WI38 (cell line): ENCODE results near the gene RAD23B.
"Not testable (repeated sequence)": the region's sequence is repeated elsewhere in the genome, so short reads cannot be mapped to it uniquely, and the experiment has no call there.

Experiments
- H3K4me3 ChIP-seq: 2 replicates; pipeline ENCODE4 v1.5.1; 2011; ENCODE audit warnings: low read depth, mild to moderate bottlenecking, control low read depth, low read length
- TF ChIP-seq, protein P1 (sequence below): IDR thresholded peaks from 2 replicates; pipeline ENCODE4 v1.5.1; 2012; ENCODE audit warnings: low read depth, mild to moderate bottlenecking, control low read depth, low read length

The RAD23B gene

GRCh38 chr9:107293543-107294085 is 10.5 kb downstream of the RAD23B start:
- TF ChIP-seq, protein P1, sequence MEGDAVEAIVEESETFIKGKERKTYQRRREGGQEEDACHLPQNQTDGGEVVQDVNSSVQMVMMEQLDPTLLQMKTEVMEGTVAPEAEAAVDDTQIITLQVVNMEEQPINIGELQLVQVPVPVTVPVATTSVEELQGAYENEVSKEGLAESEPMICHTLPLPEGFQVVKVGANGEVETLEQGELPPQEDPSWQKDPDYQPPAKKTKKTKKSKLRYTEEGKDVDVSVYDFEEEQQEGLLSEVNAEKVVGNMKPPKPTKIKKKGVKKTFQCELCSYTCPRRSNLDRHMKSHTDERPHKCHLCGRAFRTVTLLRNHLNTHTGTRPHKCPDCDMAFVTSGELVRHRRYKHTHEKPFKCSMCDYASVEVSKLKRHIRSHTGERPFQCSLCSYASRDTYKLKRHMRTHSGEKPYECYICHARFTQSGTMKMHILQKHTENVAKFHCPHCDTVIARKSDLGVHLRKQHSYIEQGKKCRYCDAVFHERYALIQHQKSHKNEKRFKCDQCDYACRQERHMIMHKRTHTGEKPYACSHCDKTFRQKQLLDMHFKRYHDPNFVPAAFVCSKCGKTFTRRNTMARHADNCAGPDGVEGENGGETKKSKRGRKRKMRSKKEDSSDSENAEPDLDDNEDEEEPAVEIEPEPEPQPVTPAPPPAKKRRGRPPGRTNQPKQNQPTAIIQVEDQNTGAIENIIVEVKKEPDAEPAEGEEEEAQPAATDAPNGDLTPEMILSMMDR: no peak

GRCh38 chr9:107294756-107295155 is 11.7 kb downstream of the RAD23B start:
- H3K4me3 ChIP-seq: no peak overlapping the region
- TF ChIP-seq, protein P1: no peak

More at GRCh38 chr9:107293543-107294085, 10.5 kb downstream of the RAD23B start:
- H3K4me3 ChIP-seq: no peak overlapping the region

GRCh38 chr9:107295995-107296394 is 12.9 kb downstream of the RAD23B start:
- no peak overlapping the region for H3K4me3 ChIP-seq
- TF ChIP-seq, protein P1: no peak

- not testable (repeated sequence) for H3K4me3 ChIP-seq
Measured at GRCh38 chr9:107296592-107296991, 13.5 kb downstream of the RAD23B start.

- TF ChIP-seq, protein P1: no peak
- no peak overlapping the region for H3K4me3 ChIP-seq
Measured at GRCh38 chr9:107299437-107299836, 16.4 kb downstream of the RAD23B start.

- TF ChIP-seq, protein P1: no peak
Measured at GRCh38 chr9:107306308-107306707, 23.2 kb downstream of the RAD23B start.

DNA sequence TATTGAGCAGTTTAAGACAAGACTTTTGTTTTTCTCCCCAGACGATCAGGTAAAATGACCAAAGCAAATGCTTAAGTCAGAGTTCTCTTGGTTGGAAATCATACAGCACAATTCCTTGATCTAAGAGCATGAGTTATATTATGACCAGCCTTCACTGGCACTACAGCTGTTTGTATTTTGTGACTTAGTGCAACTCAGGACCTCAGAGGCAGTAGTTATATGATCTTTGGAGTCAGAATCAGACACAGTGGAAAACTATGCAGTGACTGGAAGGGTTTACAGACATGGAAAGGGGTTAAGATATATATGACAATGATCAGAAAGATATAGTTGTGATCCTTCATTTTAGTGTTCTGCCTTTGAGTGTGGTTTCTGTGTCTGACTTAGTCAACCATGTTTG is 24.3 kb downstream of the RAD23B start:
- TF ChIP-seq, protein P1: no peak
- H3K4me3 ChIP-seq: no peak overlapping the region

More at GRCh38 chr9:107306308-107306707, 23.2 kb downstream of the RAD23B start:
- H3K4me3 ChIP-seq: no peak overlapping the region

DNA sequence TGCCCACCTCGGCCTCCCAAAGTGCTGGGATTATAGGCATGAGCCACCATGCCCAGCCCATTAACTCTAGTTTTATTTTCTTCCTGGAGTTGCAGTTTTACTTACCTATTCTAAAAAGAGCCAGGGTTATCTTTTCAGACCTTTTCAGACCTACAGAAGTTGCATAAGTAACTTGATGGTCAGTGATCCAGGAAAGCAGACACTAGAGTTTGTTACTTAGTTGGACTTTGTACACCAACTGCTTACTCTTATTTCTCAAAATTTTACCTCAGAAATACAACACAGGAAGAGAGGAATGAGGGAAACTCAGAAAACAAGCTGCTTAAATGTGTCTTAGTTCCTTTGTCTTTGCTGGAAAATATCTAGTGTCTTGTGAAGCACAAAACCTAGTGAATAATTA is 25.4 kb downstream of the RAD23B start:
- H3K4me3 ChIP-seq: no peak overlapping the region
- TF ChIP-seq, protein P1: no peak
